GM19043 (cell line): ENCODE data around the gene PALMD.

ENCODE experiments used
- ATAC-seq: cut with Tn5 transposase; IDR thresholded peaks from one replicate; pipeline ENCODE4 v1.9.1; 2021; ENCODE audit warnings: low read depth; ENCODE audit not compliant: unreplicated experiment

Gene PALMD

GRCh38 chr1:99629164-99629563, 16.7 kb upstream of the PALMD start:
- ATAC-seq, result no peak

GRCh38 chr1:99634971-99635624, 10.8 kb upstream of the PALMD start:
- no peak for ATAC-seq

- no peak for ATAC-seq
These were observed 10.2 kb upstream of the PALMD start for GRCh38 chr1:99635664-99636063.

- ATAC-seq, result no peak
These were observed 9.2 kb upstream of the PALMD start for GRCh38 chr1:99636647-99637175.

GRCh38 chr1:99638853-99639252, 7.1 kb upstream of the PALMD start:
- ATAC-seq, result no peak

GRCh38 chr1:99639408-99639807, 6.5 kb upstream of the PALMD start:
- no peak for ATAC-seq

- no peak for ATAC-seq
These were observed 6.0 kb upstream of the PALMD start for GRCh38 chr1:99639945-99640344.

- ATAC-seq, result no peak
These were observed 5.2 kb upstream of the PALMD start for GRCh38 chr1:99640672-99641071.

GRCh38 chr1:99641558-99641957, 4.4 kb upstream of the PALMD start:
- no peak for ATAC-seq

GRCh38 chr1:99642053-99642452, 3.9 kb upstream of the PALMD start:
- ATAC-seq, result no peak

- no peak for ATAC-seq
These were observed 2.7 kb upstream of the PALMD start for GRCh38 chr1:99643021-99643779.

- ATAC-seq, result no peak
These were observed 1.5 kb upstream of the PALMD start for GRCh38 chr1:99644279-99645004.

- ATAC-seq, result no peak
These were observed 710 bp upstream of the PALMD start for GRCh38 chr1:99645203-99645602.

- no peak for ATAC-seq
These were observed 955 bp downstream of the PALMD start for GRCh38 chr1:99646868-99647267.

GRCh38 chr1:99647490-99647889, 1.6 kb downstream of the PALMD start:
- ATAC-seq, result no peak

- no peak for ATAC-seq
These were observed 2.2 kb downstream of the PALMD start for GRCh38 chr1:99648107-99648506.

- ATAC-seq, result no peak
These were observed 4.1 kb downstream of the PALMD start for GRCh38 chr1:99650030-99650429.

GRCh38 chr1:99650773-99651437, 5.0 kb downstream of the PALMD start:
- no peak for ATAC-seq

GRCh38 chr1:99652881-99653281, 7.0 kb downstream of the PALMD start:
- ATAC-seq, result no peak

- ATAC-seq, result no peak
These were observed 9.5 kb downstream of the PALMD start for GRCh38 chr1:99655376-99655775.

GRCh38 chr1:99656701-99657100, 10.8 kb downstream of the PALMD start:
- no peak for ATAC-seq
